HG02981 (cell line): ENCODE measurements around the gene TRPM1.

Source experiments
- ATAC-seq: cut with Tn5 transposase; IDR thresholded peaks from one replicate; pipeline ENCODE4 v1.9.1; 2021; ENCODE audit warnings: mild to moderate bottlenecking, moderate library complexity; ENCODE audit not compliant: unreplicated experiment

The TRPM1 gene

GRCh38 chr15:31024330-31024729 lies 77.2 kb downstream of the TRPM1 start:
- no peak for ATAC-seq

- ATAC-seq, result no peak
Measured at GRCh38 chr15:31023841-31024240, 77.7 kb downstream of the TRPM1 start.

GRCh38 chr15:31021067-31021665 lies 80.4 kb downstream of the TRPM1 start:
- ATAC-seq, result no peak

GRCh38 chr15:31020542-31020941 lies 81.0 kb downstream of the TRPM1 start:
- no peak for ATAC-seq

DNA sequence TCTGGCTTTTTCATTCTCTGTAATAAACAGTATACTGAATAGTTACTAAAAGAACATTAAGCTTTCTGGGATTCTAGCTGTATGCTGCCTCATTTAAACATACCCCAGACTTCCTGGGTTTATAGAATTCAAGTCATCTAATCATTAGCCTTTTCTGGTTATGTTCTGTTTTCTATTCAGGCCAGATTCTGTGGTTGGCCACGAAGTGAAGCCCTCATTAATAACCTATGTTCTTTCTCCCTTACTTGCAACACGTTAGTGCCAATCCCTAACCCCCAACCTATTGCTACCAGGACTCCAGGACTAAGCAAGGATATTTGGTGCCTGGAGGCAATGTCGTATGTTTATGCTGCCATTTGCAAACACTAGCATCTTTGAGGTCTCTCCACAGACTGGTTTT lies 81.5 kb downstream of the TRPM1 start:
- no peak for ATAC-seq

DNA sequence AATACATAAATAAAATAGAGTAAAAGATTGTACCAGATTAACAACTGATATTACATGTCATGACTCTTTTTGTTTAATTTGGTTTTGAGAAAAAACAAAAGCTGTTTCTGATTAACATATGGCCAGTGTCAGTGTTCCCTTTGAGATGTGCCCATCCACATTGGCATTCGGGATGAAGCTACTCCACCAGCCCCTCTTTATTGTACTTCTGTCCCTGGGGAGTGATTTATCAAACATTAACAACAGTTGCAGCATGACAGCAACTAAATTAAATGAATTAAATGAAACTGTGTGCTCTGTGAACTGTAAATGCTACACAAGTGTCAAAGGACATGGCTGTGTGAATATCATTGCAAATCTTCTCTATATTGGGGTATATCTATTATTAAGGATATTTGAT lies 84.2 kb downstream of the TRPM1 start:
- ATAC-seq, result no peak

DNA sequence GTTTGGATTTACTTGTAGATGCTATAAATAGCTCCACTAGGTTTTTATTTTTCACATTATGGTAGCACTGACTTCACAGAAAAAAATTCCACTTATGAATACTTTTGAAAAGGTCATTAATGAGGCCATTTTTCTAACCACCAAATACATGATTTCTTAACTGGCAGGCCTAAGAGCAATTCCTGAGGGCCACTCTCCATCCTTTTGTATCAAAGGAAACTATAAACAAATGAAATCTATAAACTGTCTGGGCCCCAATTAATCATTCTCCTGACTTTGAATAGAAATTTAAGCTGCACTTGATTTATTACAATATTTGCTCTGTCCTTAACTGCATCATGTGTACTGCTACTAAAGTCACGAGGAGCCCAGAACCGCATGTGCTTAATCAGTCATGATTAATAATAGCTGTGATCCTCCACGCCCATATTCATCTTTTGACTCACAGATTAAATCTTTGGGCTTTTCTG lies 85.0 kb downstream of the TRPM1 start:
- no peak for ATAC-seq

- no peak for ATAC-seq
Measured at GRCh38 chr15:31014608-31014925, 87.0 kb downstream of the TRPM1 start.

DNA sequence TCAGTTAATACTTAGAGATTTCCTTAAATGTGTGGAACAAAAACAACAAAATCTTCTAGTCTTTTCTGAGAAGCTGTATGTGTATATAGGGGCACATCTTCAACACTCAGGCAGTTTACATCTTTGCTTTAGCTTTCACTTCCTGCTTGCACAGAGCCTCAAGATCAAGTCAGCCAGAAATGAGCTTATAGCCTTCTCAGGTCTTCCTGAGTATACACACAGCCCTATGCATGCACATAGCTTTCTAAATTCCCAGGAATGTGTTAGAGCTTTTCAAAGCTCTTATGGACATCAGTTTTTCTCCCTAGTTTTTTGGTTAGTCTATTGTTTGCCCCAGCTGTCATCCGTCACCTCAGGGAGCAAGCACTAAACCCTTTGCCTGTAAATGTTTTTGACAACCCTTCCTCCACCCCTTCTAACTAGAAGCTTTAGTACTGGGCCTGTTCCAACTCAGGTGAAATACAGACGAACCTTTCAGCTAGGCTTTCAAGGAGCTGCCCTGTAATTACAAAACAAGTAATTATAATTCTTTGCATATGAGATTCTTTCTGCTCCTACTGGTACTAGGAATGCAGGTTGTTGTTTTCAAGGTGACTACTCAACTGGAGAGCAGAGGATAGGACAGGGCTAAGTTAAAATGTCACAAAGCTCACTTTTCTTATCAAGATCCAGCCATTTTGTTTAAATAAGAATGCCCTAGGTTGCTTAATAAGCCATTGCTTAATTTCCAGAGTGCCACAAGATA lies 87.5 kb downstream of the TRPM1 start:
- peak; percentile 67 for ATAC-seq

DNA sequence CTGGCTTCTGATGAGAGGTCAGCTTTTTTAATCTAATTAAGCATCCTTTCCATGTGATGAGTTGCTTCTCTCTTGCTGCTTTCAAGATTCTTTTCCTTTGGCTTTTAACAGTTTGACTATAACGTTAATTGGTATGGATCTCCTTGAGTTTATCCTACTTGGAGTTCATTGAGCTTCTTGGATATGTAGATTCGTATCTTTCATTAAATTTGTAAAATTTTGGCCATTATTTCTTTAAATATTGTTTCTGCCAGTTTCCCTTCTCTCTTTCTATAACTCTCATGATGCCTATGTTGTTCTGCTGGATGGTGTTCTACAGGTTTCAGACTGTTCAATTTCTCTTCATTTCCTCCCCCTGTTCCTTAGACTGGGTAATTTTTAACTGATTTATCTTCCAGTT lies 89.1 kb downstream of the TRPM1 start:
- no peak for ATAC-seq

- no peak for ATAC-seq
Measured at GRCh38 chr15:31010036-31010435, 91.5 kb downstream of the TRPM1 start.

- ATAC-seq, result no peak
Measured at GRCh38 chr15:31005660-31006059, 95.9 kb downstream of the TRPM1 start.

DNA sequence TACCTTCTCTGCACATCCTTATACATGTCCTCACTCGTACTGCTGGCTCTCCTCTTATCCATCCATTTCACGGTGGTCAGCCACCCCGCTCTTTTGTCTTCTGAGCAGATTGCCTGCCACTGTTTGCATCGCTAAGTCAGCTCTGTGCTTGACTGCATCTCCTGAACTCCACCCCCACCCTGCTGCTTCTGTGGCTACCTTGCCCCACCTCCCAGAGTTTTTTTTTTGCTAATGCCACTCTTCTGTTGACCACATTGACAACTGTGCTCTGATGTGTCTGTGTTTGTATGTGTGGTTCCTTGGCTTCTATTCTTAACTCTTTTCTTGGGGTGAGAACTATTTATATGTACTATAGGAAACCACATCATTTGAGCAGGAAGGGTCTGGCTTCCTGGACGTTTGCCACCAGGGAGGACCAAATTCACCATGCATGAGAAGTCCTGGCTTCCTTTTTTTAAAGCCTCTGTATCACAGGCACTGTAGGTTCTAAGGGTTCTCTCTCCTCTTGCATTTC lies 97.2 kb downstream of the TRPM1 start:
- ATAC-seq, result peak; percentile 89

- no peak for ATAC-seq
Measured at GRCh38 chr15:31001702-31002101, 99.8 kb downstream of the TRPM1 start.

DNA sequence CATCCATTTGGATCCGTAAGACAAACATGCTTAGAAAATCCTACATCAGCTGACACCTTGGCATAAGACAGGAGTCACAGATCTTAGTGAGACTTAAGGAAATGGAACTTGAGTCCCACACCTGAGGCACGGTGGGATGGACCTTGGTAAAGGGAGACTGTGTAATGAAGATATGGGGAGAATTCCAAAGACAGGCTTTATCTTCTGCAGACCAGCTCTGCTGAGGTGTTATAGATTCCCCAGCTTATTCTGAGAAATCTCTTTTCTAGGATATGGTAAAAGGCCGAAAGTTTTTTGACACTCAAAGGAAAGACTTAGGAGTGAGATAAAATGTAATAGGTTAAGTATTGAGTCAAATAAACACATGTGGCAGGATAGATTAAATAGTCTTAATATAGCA lies 101.8 kb downstream of the TRPM1 start:
- no peak for ATAC-seq

DNA sequence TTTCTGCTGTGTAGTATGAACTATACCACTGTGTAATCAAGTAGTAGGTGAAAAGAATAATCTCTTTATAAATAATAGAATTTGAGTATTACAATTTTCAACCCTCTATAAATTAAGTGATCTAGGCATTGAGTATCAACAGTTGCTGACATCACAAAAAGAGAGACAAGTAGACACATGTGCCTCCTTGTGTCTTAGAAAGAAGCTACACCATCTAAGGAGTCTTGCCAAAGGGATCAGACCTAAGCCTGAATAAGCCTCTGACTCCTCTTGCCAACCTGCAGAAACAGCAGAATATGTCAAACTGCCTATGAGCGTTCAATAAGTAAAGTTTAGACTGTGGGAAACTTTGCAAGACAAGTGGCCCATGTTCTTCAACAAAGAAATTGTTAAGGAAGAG lies 104.3 kb downstream of the TRPM1 start:
- no peak for ATAC-seq

DNA sequence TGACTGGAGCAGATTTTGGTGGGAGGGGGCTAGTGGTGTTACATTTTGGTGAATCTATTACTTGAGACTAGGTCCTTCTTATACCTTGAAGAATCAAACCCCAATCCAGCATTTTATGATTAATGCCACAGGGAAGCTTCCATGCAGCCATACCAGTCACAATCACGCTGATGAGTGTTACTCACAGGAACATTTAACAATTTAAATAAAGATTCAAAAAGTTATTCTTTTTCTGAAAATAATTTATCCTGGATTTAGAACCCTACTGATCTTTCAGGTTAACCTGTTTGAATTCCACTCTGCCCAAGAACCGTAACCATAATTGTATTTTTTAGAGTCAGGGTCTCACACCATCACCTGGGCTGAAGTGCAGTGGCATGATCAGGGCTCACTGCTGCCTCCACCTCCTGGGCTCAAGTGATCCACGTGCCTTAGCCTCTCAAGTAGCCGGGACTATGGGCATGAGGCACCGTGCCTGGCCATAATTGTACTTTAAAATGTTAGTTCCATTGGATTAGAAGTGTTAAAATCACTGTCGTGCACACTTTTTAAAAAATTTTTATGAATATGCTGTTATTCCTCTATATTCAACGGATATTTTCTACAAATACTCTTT lies 109.2 kb downstream of the TRPM1 start:
- ATAC-seq, result no peak

- ATAC-seq, result peak; percentile 87
Measured at GRCh38 chr15:30991255-30992235, 110.0 kb downstream of the TRPM1 start, which contains the start of gene MTMR10. MTMR10 (minus strand) TSS chr15:30991628; CDS start chr15:30991506, 122 bp downstream.

DNA sequence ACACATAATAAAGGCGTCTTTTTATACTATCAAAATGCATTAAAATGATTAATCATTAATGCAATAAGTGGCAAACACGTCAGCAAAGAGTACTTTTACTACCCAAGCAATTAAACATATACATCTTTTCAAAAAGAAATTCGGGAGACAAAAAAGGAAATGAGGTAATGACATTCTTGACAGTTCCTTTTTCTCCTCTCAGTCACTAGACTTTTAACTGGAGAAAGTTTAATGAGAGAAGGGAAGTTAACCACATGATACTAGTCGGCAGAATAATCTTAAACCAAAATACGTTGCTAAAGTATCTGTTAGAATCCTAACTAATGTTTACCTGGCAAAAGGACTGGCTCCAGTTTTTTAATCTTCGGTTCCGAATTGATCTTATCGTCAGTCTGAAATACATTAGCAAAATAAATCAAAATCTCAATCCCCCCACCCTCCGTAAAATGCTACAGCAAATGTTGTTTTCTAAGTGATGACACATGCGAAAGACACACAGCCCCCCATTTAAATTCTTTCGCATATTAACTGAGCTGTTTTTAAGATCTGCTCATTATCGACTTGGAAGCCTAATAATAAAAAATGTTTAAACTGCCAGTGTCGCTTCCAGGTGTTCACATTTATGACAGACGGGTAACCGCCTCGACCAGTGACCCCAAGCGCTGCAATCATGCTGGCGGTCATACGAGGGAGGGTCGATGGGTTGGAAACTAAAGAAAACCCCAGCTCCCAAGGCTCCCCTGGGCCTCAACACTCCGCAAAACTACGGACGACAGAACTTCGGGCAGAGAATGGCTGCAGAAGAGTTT lies 110.9 kb downstream of the TRPM1 start:
- no peak for ATAC-seq

- ATAC-seq, result no peak
Measured at GRCh38 chr15:30990036-30990435, 111.5 kb downstream of the TRPM1 start.
